PC-3 (cell line): Measurements from ENCODE around the gene OVCA2. TPM values are rescaled to one million over a fixed set of nuclear protein-coding genes. Genes with fewer than 3 reads are reported as not detected.

Experiments used
- ATAC-seq: fragments of 200-7000 bp; cut with Tn5 transposase; 2 replicates; pipeline ENCODE4 v1.9.1; 2020; ENCODE audit warnings: mild to moderate bottlenecking, moderate library complexity
- BruUV-seq: library from RNA; stranded (reverse); fragments of 400-500 nt; replicated peaks from 2 replicates; lab custom pipeline; 2021; lab: Mats Ljungman, UMichigan
- CTCF ChIA-PET: fragments of 300-600 bp; sonication (Branson Sonifier 250); formaldehyde crosslinking; loops from one replicate; lab custom pipeline; 2022; ENCODE audit warnings: antibody characterized with exemption; lab: Charles Lee
- POLR2A ChIA-PET: fragments of 300-600 bp; sonication (Branson Sonifier 250); formaldehyde crosslinking; loops from one replicate; lab custom pipeline; 2022; ENCODE audit warnings: antibody characterized with exemption; ENCODE audit not compliant: unreplicated experiment; lab: Charles Lee
- DNase-seq: peaks from one replicate; pipeline ENCODE4 v3.0.0-alpha.2; 2015
- H2AFZ ChIP-seq: fragments of 300-600 bp; sonication (generic); 2 replicates; pipeline ENCODE4 v1.6.0; 2016; ENCODE audit warnings: antibody characterized with exemption, low read length
- H3F3A ChIP-seq: fragments of 300-600 bp; sonication (generic); one replicate; pipeline ENCODE4 v1.6.0; 2017; ENCODE audit warnings: antibody characterized with exemption, low read length, control low read depth, mild to moderate bottlenecking; ENCODE audit not compliant: unreplicated experiment
- H3K27ac ChIP-seq: fragments of 300-600 bp; sonication (generic); 2 replicates; pipeline ENCODE4 v1.5.1; 2016; ENCODE audit warnings: mild to moderate bottlenecking, low read length
- H3K27me3 ChIP-seq: fragments of 300-600 bp; sonication (generic); 2 replicates; pipeline ENCODE4 v1.6.1; 2016; ENCODE audit warnings: low read length, mixed read lengths
- H3K36me3 ChIP-seq: fragments of 300-600 bp; sonication (generic); 2 replicates; pipeline ENCODE4 v1.6.1; 2016; ENCODE audit warnings: low read depth, mixed run types, low read length, mixed read lengths
- H3K4me1 ChIP-seq: fragments of 300-600 bp; sonication (generic); 2 replicates; pipeline ENCODE4 v1.5.1; 2016; ENCODE audit warnings: low read length; ENCODE audit not compliant: insufficient read depth
- H3K4me2 ChIP-seq: fragments of 300-600 bp; sonication (generic); 2 replicates; pipeline ENCODE4 v1.6.0; 2016; ENCODE audit warnings: low read length
- H3K4me3 ChIP-seq: fragments of 300-600 bp; sonication (generic); 2 replicates; pipeline ENCODE4 v1.5.1; 2016; ENCODE audit warnings: mild to moderate bottlenecking, low read length, mixed read lengths
- H3K79me2 ChIP-seq: fragments of 300-600 bp; sonication (generic); 2 replicates; pipeline ENCODE4 v1.6.1; 2017; ENCODE audit warnings: low read length, mixed read lengths
- H3K9ac ChIP-seq: fragments of 300-600 bp; sonication (generic); 2 replicates; pipeline ENCODE4 v1.6.0; 2016; ENCODE audit warnings: mild to moderate bottlenecking, low read length
- H3K9me2 ChIP-seq: fragments of 300-600 bp; sonication (generic); replicated peaks from 2 replicates; pipeline ENCODE4 v1.6.1; 2016; ENCODE audit warnings: mixed run types, low read length, mixed read lengths
- H3K9me3 ChIP-seq: fragments of 300-600 bp; sonication (generic); 2 replicates; pipeline ENCODE4 v1.6.1; 2016; ENCODE audit warnings: low read length, mixed read lengths
- H4K20me1 ChIP-seq: fragments of 300-600 bp; sonication (generic); 2 replicates; pipeline ENCODE4 v1.6.1; 2016; ENCODE audit warnings: low read length, mixed read lengths
- EZH2 ChIP-seq: fragments of 300-600 bp; sonication (generic); IDR thresholded peaks from one replicate; pipeline ENCODE4 v1.6.1; 2017; ENCODE audit warnings: antibody characterized with exemption, mild to moderate bottlenecking, low read length; ENCODE audit not compliant: unreplicated experiment
- EZH2phosphoT487 ChIP-seq: fragments of 300-600 bp; sonication (generic); IDR thresholded peaks from 2 replicates; pipeline ENCODE4 v1.6.1; 2018; ENCODE audit warnings: mild to moderate bottlenecking, antibody characterized with exemption, low read length, borderline replicate concordance
- intact Hi-C: fragments of 100-400 bp; cut with micrococcal nuclease; formaldehyde crosslinking; loops from 2 replicates; pipeline ENCODE4 v1.9.0; 2023
- total RNA-seq: library from RNA; depleted of rRNA; stranded (reverse); fragments of >200 nt; gene quantifications from 2 replicates; pipeline ENCODE4 v1.2.3, GENCODE V29; 2014
- TF ChIP-seq, protein P1 (sequence below): fragments of 300-600 bp; sonication (generic); conservative IDR thresholded peaks from 2 replicates; pipeline ENCODE4 v1.5.1; 2017; ENCODE audit warnings: antibody characterized with exemption, low read depth, mild to moderate bottlenecking, low read length

The OVCA2 gene
- total RNA-seq, 1 experiment from 2014 or later, result 58.6 TPM

DNA sequence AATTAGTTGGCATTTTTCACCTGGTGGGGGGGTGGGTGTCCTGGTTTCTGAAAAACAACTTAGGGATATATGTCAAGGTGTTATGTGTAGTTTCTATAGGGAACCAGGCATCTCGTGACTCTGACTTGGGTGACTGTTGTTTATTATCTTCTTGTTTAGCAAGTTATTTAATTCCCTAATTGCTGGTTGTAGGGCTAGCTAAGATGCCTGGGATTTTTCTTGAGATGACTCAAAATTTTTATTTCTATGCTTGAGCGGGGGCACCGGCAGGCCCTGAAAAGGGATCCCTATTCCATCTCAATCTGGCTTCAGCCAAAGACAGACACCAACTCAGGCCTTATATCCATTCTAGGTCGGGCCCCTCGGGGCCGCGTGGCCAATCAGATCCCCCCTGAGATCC lies 8.7 kb upstream of the OVCA2 start:
- ATAC-seq (no peak), DNase-seq (no peak)
- H3K27me3 ChIP-seq, result no peaks in the 10 kb centered on the region
- CTCF ChIA-PET, result no interaction called here
- no peak overlapping the region for H3K9ac ChIP-seq
- H3K36me3 ChIP-seq, result peaks cover 3% of the 10 kb centered on the region; the same call in 1 of the 2 replicates
- H3F3A ChIP-seq, result no peaks in the 10 kb centered on the region
- peaks cover 6% of the 10 kb centered on the region; the same call in 1 of the 2 replicates for H3K4me1 ChIP-seq
- no peak overlapping the region for H3K4me3 ChIP-seq
- no peak overlapping the region for H2AFZ ChIP-seq
- no peak overlapping the region for H3K27ac ChIP-seq
- intact Hi-C loops, result no loop called here
- H3K9me2 ChIP-seq, result no peaks in the 10 kb centered on the region
- H4K20me1 ChIP-seq, result no peaks in the 10 kb centered on the region
- no peaks in the 10 kb centered on the region for H3K9me3 ChIP-seq
- H3K79me2 ChIP-seq, result peaks cover 24% of the 10 kb centered on the region
- TF ChIP-seq, protein P1, sequence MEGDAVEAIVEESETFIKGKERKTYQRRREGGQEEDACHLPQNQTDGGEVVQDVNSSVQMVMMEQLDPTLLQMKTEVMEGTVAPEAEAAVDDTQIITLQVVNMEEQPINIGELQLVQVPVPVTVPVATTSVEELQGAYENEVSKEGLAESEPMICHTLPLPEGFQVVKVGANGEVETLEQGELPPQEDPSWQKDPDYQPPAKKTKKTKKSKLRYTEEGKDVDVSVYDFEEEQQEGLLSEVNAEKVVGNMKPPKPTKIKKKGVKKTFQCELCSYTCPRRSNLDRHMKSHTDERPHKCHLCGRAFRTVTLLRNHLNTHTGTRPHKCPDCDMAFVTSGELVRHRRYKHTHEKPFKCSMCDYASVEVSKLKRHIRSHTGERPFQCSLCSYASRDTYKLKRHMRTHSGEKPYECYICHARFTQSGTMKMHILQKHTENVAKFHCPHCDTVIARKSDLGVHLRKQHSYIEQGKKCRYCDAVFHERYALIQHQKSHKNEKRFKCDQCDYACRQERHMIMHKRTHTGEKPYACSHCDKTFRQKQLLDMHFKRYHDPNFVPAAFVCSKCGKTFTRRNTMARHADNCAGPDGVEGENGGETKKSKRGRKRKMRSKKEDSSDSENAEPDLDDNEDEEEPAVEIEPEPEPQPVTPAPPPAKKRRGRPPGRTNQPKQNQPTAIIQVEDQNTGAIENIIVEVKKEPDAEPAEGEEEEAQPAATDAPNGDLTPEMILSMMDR, result no peak
- TF ChIP-seq EZH2 (no peak), EZH2phosphoT487 (no peak)
- no peak overlapping the region for H3K4me2 ChIP-seq
- no TSS peak for BruUV-seq
- POLR2A ChIA-PET, result no interaction called here

DNA sequence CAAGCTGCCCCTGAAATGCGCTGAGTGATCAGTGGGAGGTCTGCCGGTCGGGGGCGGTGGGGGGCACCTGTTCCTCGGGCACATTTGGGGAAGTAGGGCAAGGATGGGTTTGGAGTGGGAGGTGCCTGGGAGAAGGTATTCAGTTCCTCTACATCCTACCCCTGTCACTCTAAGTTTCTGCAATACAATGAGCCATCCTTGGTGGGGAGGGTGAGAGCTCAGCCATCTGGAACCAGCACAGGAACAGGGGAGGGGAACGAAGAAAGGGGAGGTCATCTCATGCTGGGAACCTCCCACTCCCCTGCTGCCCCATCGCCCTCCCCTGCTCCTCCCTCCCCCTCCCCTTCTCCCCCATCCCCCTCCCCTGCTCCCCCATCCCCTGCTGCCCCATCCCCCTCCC lies 7.7 kb upstream of the OVCA2 start:
- ATAC-seq, result no peak
- H2AFZ ChIP-seq, result no peak overlapping the region
- intact Hi-C loops, result no loop called here
- no peak overlapping the region for H3K27ac ChIP-seq
- no peaks in the 10 kb centered on the region for H3F3A ChIP-seq
- H3K79me2 ChIP-seq, result peaks cover 24% of the 10 kb centered on the region
- CTCF ChIA-PET, result interaction anchor here (0.7 kb wide), 1 partner anchor 23 kb away, joined by 3 read pairs; no protein-coding TSS in a partner anchor
- no TSS peak for BruUV-seq
- peaks cover 6% of the 10 kb centered on the region; the same call in 1 of the 2 replicates for H3K4me1 ChIP-seq
- H3K4me3 ChIP-seq, result no peak overlapping the region
- no peaks in the 10 kb centered on the region for H4K20me1 ChIP-seq
- POLR2A ChIA-PET, result no interaction called here
- H3K36me3 ChIP-seq, result peaks cover 3% of the 10 kb centered on the region; the same call in 1 of the 2 replicates
- H3K4me2 ChIP-seq, result no peak overlapping the region
- no peaks in the 10 kb centered on the region for H3K9me2 ChIP-seq
- no peaks in the 10 kb centered on the region for H3K27me3 ChIP-seq
- H3K9ac ChIP-seq, result no peak overlapping the region
- TF ChIP-seq, protein P1, result no peak
- TF ChIP-seq EZH2, result no peak
- no peak for TF ChIP-seq EZH2phosphoT487
- H3K9me3 ChIP-seq, result no peaks in the 10 kb centered on the region
- no peak for DNase-seq

DNA sequence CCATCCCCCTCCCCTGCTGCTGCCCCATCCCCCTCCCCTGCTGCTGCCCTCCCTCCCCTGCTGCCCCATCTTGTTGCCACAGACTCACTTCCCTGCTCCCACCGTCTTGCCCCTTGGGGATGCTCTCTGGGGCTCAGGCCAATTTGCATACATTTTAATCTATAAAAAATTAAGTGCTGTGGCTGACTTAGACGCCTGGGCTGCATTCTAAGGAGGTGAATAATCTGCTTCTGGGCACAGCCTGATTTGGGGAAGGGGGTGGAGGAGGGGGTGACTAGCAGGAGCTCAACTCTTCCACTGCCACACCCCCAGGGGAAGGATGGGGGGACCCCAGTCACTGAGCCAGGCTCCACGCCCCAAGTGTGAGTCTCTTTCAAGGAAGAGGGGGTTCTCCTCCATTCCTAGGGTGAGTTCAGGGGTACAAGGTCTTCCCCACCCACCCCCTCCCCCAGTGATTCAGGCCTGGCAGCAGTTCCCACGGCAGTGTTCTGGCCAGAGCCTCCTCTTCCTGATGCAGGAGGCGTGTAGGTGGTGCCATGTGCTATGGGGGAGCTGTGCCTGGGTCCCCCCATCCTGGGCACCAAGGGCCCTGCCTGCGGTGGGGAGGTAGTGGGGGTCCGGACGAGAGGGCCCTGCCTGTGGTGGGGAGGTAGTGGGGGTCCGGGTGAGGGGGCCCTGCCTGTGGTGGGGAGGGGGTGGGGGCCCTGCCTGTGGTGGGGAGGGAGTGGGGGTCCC lies 6.8 kb upstream of the OVCA2 start:
- no peak overlapping the region for H3K27ac ChIP-seq
- no peaks in the 10 kb centered on the region for H4K20me1 ChIP-seq
- POLR2A ChIA-PET, result no interaction called here
- H3K9me3 ChIP-seq, result no peaks in the 10 kb centered on the region
- H3K9me2 ChIP-seq, result no peaks in the 10 kb centered on the region
- H2AFZ ChIP-seq, result no peak overlapping the region
- H3K4me1 ChIP-seq, result peaks cover 6% of the 10 kb centered on the region; the same call in 1 of the 2 replicates
- CTCF ChIA-PET, result no interaction called here
- peaks cover 3% of the 10 kb centered on the region; the same call in 1 of the 2 replicates for H3K36me3 ChIP-seq
- no peak for TF ChIP-seq EZH2
- no peak for TF ChIP-seq EZH2phosphoT487
- TF ChIP-seq, protein P1, result no peak
- no TSS peak for BruUV-seq
- DNase-seq, result no peak
- H3K9ac ChIP-seq, result no peak overlapping the region
- no peaks in the 10 kb centered on the region for H3K27me3 ChIP-seq
- H3K4me2 ChIP-seq, result no peak overlapping the region
- no peak overlapping the region for H3K4me3 ChIP-seq
- ATAC-seq, result no peak
- intact Hi-C loops, result no loop called here
- no peaks in the 10 kb centered on the region for H3F3A ChIP-seq
- peaks cover 24% of the 10 kb centered on the region for H3K79me2 ChIP-seq
